Bronchial epithelial cell (primary cell): ENCODE results near the gene CSNK1D. TPM values are rescaled to one million over a fixed set of nuclear protein-coding genes. Genes with fewer than 3 reads are reported as not detected.
A peak's percentile ranks its signal among the peaks of the same experiment; 100 is the strongest.

Experiments used
- DNase-seq: peaks from one replicate; pipeline ENCODE4 v3.0.0-alpha.2; 2010; ENCODE audit warnings: low read depth
- FAIRE-seq: peaks from 2 replicates; lab custom pipeline; 2011; peaks lifted over from hg19 to GRCh38; lab: Jason Lieb, UNC
- H3K27me3 ChIP-seq: 2 replicates; pipeline ENCODE4 v1.5.1; 2011; ENCODE audit warnings: low read length; ENCODE audit not compliant: control insufficient read depth, insufficient read depth
- H3K36me3 ChIP-seq: 2 replicates; pipeline ENCODE4 v1.5.1; 2011; ENCODE audit warnings: low read length; ENCODE audit not compliant: control insufficient read depth, insufficient read depth
- H3K4me3 ChIP-seq: 2 replicates; pipeline ENCODE4 v1.5.1; 2011; ENCODE audit warnings: mild to moderate bottlenecking, low read depth, low read length, control low read depth
- total RNA-seq: library from RNA; depleted of rRNA; stranded (reverse); fragments of >200 nt; gene quantifications from 2 replicates; pipeline ENCODE4 v1.2.1, GENCODE V29; 2014
- TF ChIP-seq, protein P1 (sequence below): IDR thresholded peaks from 2 replicates; pipeline ENCODE4 v1.5.1; 2011; ENCODE audit warnings: mild to moderate bottlenecking, moderate library complexity, low read length, control low read depth, inconsistent platforms; ENCODE audit not compliant: insufficient read depth, severe bottlenecking

Gene CSNK1D
- total RNA-seq: 64.9 and 72.4 TPM in 2 replicates

DNA sequence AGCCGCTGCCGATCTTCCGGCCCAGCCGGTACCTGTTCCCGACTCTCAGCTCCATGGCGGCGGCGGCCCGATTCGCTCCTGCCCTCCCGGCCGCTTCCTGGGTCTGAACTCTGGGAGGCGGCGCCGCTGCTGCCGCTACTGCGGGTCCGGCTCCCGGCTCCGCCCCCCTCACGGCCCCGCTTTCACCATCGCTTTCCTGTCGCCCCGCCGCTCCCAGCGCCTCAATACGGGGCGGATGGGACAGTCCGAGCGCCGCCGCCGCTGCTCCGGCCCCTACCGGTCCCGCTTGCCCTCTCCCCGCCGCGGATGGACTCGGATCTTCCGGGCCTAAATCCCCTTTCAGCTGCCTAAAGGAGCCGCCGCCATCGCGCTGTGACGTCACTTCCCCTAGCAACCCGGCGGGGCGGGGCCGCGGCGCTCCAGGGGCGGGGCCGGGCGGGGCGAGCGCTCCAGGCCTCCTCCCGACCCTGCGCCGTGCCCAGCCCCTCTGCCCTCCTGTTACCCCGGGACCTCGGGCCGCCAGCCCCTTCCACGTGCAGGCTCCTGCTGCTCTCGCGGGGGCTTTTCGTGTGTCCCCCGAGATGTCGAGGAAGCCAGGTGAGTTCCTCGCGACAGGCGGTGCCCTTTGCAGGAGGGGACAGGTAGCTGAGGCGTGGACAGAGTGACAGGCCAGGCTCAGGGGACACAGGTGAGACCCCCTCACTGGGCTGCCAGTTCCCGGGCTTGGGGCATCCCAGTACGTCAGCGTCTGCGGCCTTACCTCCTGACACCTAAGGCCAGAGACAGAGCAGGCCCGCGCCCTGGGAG, at the start of gene CSNK1D:
Gene CSNK1D (minus strand): TSS at position 374 of the 807 bp plus-strand sequence. CDS start 319 bp downstream, at position 55.
- peak; percentile 55 for DNase-seq
- TF ChIP-seq, protein P1, sequence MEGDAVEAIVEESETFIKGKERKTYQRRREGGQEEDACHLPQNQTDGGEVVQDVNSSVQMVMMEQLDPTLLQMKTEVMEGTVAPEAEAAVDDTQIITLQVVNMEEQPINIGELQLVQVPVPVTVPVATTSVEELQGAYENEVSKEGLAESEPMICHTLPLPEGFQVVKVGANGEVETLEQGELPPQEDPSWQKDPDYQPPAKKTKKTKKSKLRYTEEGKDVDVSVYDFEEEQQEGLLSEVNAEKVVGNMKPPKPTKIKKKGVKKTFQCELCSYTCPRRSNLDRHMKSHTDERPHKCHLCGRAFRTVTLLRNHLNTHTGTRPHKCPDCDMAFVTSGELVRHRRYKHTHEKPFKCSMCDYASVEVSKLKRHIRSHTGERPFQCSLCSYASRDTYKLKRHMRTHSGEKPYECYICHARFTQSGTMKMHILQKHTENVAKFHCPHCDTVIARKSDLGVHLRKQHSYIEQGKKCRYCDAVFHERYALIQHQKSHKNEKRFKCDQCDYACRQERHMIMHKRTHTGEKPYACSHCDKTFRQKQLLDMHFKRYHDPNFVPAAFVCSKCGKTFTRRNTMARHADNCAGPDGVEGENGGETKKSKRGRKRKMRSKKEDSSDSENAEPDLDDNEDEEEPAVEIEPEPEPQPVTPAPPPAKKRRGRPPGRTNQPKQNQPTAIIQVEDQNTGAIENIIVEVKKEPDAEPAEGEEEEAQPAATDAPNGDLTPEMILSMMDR: no peak
- H3K27me3 ChIP-seq: no peaks in the 10 kb centered on the region
- H3K4me3 ChIP-seq: peak within 1 kb of the TSS; percentile 84
- H3K36me3 ChIP-seq: peaks cover 9% of the 10 kb centered on the region
- no peak for FAIRE-seq

DNA sequence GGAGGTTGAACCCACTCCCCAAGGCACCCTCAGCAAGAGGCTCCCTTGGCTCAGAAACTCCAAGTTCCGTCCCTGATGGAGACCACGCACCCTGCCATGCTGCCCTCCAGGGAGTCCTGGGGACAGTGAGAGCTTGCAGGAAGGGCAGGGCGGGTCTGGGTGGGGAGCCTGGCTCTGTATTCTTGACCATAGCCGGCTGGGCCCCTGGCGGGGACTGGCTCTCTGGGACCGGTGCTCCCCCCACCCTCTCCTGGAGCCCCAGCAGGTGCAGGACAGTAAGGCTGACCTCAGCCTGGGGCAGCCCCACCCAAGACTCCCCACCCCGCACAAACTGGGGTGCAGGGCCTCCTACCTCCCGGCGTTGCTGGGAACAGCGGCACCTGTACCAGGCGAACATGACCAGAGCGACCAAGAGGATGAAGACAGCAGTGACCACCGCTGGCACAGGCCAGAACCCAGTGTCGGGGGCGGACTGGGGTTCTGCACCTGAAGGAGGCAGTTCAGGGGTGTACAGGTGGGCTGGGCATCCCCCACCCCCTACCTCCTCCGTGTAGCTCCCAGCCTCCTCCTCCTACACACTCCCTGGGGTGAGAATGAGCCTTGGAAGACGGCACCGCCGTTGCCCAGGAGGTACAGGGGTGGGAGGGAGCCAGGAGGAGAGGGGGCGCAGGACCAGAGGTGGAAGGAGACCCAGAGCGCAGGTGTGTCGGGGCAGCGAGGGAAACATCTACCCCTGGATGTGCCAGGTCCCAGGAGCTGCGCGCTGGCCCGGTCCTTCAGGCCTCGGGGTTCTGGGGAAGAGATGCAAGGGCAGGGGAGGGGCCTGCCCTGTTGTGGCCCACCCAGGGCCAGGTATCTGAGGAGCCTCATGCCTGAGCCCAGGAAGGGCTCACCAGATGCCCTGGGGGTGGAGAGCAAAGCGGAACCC, 49.3 kb upstream of the CSNK1D start:
- Histone ChIP-seq H3K36me3 (no peaks in the 10 kb centered on the region), H3K4me3 (no peak overlapping the region), H3K27me3 (no peaks in the 10 kb centered on the region)
- FAIRE-seq (no peak), DNase-seq (no peak)
- TF ChIP-seq, protein P1: no peak

DNA sequence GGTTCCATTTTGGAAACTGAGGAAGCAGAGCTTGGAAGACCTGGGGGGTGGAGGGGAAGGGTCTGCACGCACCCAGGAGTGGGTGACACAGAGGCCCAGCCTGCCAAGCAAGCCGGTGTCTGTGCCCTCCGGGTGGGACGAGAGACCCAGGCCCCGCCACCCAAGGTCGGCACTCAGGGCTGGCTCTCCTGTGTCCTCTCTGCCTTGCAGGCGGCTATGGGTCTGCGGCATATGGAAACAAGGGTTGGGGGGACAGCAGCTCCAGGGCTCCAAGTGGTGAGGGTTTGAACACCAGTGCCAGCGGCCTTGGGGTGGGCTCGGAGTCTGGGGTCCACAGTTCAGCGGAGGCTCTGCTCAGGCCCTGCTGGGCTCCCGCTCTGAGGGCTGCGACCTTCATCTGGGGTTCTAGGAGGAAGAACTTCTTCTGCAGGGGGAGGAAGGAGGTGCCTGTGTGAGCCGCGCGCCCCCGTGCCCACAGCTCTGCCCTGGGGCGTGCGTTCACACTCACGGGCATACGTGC, 48.5 kb upstream of the CSNK1D start:
- Histone ChIP-seq H3K36me3 (no peaks in the 10 kb centered on the region), H3K27me3 (no peaks in the 10 kb centered on the region), H3K4me3 (no peak overlapping the region)
- DNase-seq (no peak), FAIRE-seq (no peak)
- TF ChIP-seq, protein P1: no peak

DNA sequence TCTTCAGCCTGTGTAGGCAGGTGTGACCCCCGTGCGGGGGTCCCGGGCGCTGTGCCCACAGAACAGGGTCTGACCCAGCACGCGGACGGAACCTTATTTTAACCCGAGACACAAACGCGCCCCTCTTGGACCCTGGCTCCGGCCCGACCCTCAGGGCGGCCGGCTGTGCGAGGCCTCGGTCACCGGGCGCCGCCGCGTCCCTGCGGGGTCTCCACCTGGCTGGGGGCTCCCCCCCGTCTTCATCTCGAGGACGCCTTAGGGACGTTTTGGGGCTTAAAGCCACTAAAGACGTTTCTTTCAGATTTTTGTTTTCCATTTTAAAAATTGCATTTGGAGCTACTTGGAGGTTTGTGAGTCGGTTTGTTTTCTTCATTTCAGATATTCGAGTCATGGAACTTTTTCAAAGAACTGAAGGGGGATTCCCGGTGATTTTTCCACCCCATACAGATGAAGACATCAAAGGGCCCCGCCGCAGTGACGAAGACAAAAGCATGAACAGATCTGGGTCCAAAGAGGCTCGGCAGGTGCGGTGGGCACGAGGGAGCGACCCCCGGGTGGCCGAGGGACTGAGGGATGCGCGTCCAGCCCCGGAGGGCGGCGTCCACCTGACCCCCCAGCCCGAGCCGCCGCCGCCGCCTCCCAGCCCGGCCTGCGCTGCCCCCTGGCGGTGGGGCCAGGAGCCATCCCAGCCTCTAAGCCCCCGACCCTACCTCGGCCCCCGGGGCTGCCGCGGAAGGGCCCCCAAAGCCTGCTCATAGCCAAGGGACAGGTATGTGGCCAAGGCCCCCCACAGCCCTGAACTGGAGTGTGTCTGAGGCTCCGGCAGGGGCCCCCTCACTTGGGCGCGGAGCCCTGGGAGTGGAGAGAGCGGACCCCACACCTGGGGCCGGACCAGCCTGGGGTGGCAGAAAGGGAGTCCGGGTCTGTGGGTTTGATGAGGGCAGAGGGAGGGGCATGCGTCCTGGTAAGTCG, 47.7 kb upstream of the CSNK1D start:
- TF ChIP-seq, protein P1: peak; percentile 68
- H3K4me3 ChIP-seq: no peak overlapping the region
- FAIRE-seq (no peak), DNase-seq (no peak)
- no peaks in the 10 kb centered on the region for H3K36me3 ChIP-seq
- peaks cover 3% of the 10 kb centered on the region for H3K27me3 ChIP-seq

DNA sequence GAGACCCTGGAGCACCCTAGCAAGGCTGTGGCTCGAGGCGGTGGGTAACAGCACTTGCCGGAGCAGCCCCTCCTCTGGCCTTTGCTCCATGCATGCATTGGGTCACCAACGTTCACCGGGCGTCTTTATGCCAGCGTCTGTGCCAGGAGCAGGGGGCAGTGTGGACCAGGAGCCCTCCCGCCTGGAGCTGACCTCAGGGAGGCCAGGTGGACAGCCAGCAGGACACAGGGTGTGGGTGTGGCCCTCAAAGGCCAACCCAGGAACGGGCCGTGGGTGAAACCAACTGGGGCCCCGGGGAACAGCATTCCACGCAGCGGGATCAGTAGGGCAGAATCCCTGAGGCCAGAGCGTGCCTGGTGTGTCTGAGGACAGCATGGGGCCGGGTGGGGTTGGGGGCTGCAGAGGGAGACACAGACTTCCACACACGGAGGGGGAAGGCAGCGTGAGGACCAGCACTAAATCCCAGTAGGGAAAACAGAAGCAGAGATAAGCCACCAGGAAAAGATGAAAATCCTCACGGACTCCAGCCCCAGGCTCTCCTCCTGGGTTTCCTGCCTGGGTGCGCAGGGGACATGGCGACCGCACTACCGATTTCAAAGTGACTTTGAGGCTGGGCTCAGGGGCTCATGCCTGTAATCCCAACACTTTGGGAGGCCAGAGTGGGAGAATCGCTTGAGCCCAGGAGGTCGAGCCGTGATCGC, 46.8 kb upstream of the CSNK1D start:
- Histone ChIP-seq H3K36me3 (no peaks in the 10 kb centered on the region), H3K27me3 (peaks cover 10% of the 10 kb centered on the region), H3K4me3 (no peak overlapping the region)
- TF ChIP-seq, protein P1: no peak
- no peak for FAIRE-seq
- DNase-seq: no peak
